Endothelial cell of umbilical vein (primary cell): ENCODE results near the gene SKI. TPM values are rescaled to one million over a fixed set of nuclear protein-coding genes. Genes with fewer than 3 reads are reported as not detected.

ENCODE experiments used
- BruUV-seq: library from RNA; stranded (reverse); fragments of 400-500 nt; replicated peaks from 2 replicates; lab custom pipeline; 2021; lab: Mats Ljungman, UMichigan
- CTCF ChIA-PET: fragments of 300-600, 350-600 bp; sonication (Branson Sonifier 250); formaldehyde crosslinking; loops from one replicate; lab custom pipeline; 2021; ENCODE audit warnings: antibody characterized with exemption, inconsistent platforms; lab: Charles Lee
- POLR2A ChIA-PET: fragments of 300-600, 350-600 bp; sonication (Branson Sonifier 250); formaldehyde crosslinking; loops from one replicate; lab custom pipeline; 2021; ENCODE audit warnings: antibody characterized with exemption, inconsistent platforms; lab: Charles Lee
- DNase-seq: peaks from one replicate; pipeline ENCODE4 v3.0.0-alpha.2; 2011; ENCODE audit warnings: low read depth, low spot score
- FAIRE-seq: peaks from 2 replicates; lab custom pipeline; 2011; peaks lifted over from hg19 to GRCh38; lab: Jason Lieb, UNC
- H2AFZ ChIP-seq: 2 replicates; pipeline ENCODE4 v1.6.0; 2012; ENCODE audit warnings: low read depth, low read length, control low read depth, inconsistent platforms
- H3K27ac ChIP-seq: 2 replicates; pipeline ENCODE4 v1.5.1; 2011; ENCODE audit warnings: low read depth, mild to moderate bottlenecking, control low read depth, low read length, moderate library complexity; ENCODE audit not compliant: insufficient read depth
- H3K27me3 ChIP-seq, 2 experiments: 2 replicates each; pipeline versions ENCODE4 v1.6.0 to v1.6.1; 2011; ENCODE audit warnings: low read length in 2 of 2, mixed read lengths in 1 of 2; ENCODE audit not compliant: control insufficient read depth in 2 of 2, insufficient read depth in 2 of 2
- H3K36me3 ChIP-seq, 2 experiments: 2 replicates in 1 of 2; 3 replicates in 1 of 2; pipeline ENCODE4 v1.5.1; 2011; ENCODE audit warnings: low read length in 2 of 2, mild to moderate bottlenecking in 1 of 2, moderate library complexity in 1 of 2; ENCODE audit not compliant: control insufficient read depth in 2 of 2, insufficient read depth in 2 of 2; ENCODE audit errors: extremely low read depth in 1 of 2
- H3K4me1 ChIP-seq: 3 replicates; pipeline ENCODE4 v1.5.1; 2011; ENCODE audit warnings: mild to moderate bottlenecking, low read length; ENCODE audit not compliant: control insufficient read depth, insufficient read depth; ENCODE audit errors: extremely low read depth
- H3K4me2 ChIP-seq: 2 replicates; pipeline ENCODE4 v1.6.1; 2011; ENCODE audit warnings: low read length, control low read depth, mixed read lengths; ENCODE audit not compliant: insufficient read depth
- H3K4me3 ChIP-seq, 3 experiments: fragments of 200-600 bp in 1 of 3; sonication (generic), shearing (Covaris generic) in 1 of 3; replicated peaks in 1 of 3; 2 replicates each; pipeline ENCODE4 v1.5.1; 2011 to 2016; ENCODE audit warnings: control low read depth in 3 of 3, low read length in 3 of 3, mild to moderate bottlenecking in 2 of 3, inconsistent platforms in 1 of 3, low read depth in 1 of 3, moderate library complexity in 1 of 3; ENCODE audit not compliant: insufficient read depth in 1 of 3
- H3K79me2 ChIP-seq: 2 replicates; pipeline ENCODE4 v1.6.0; 2012; ENCODE audit warnings: low read length, inconsistent platforms; ENCODE audit not compliant: control insufficient read depth, insufficient read depth
- H3K9ac ChIP-seq: replicated peaks from 2 replicates; pipeline ENCODE3; 2011; ENCODE audit warnings: low read length, control low read depth; ENCODE audit not compliant: insufficient read depth; ENCODE audit errors: extremely low read depth
- H3K9me1 ChIP-seq: replicated peaks from 3 replicates; pipeline ENCODE4 v1.6.0; 2011; ENCODE audit warnings: mild to moderate bottlenecking, low read length; ENCODE audit not compliant: control insufficient read depth, insufficient read depth; ENCODE audit errors: extremely low read depth
- H3K9me3 ChIP-seq: replicated peaks from 2 replicates; pipeline ENCODE4 v1.5.1; 2012; ENCODE audit warnings: low read length, inconsistent platforms; ENCODE audit not compliant: control insufficient read depth, insufficient read depth
- H4K20me1 ChIP-seq: replicated peaks from 2 replicates; pipeline ENCODE3; 2011; ENCODE audit warnings: mild to moderate bottlenecking, low read length; ENCODE audit not compliant: control insufficient read depth, insufficient read depth; ENCODE audit errors: extremely low read depth
- EZH2 ChIP-seq: IDR thresholded peaks from 2 replicates; pipeline ENCODE4 v1.6.1; 2012; ENCODE audit warnings: borderline replicate concordance, low read depth, mild to moderate bottlenecking, moderate library complexity, low read length, inconsistent platforms; ENCODE audit not compliant: severe bottlenecking
- FOS ChIP-seq: IDR thresholded peaks from 2 replicates; pipeline ENCODE4 v1.6.1; 2011; ENCODE audit warnings: mild to moderate bottlenecking, low read length, moderate library complexity, borderline replicate concordance; ENCODE audit not compliant: insufficient read depth
- GATA2 ChIP-seq: IDR thresholded peaks from 2 replicates; pipeline ENCODE4 v1.7.0; 2011; ENCODE audit warnings: low read depth, mild to moderate bottlenecking, moderate library complexity, mixed read lengths, low read length; ENCODE audit not compliant: insufficient read length, insufficient read depth
- JUN ChIP-seq: IDR thresholded peaks from 2 replicates; pipeline ENCODE4 v1.6.1; 2011; ENCODE audit warnings: borderline replicate concordance, low read depth; ENCODE audit not compliant: insufficient read length, insufficient read depth
- MYC ChIP-seq: IDR thresholded peaks from one replicate; pipeline ENCODE4 v1.6.1; 2011; ENCODE audit warnings: mild to moderate bottlenecking, low read depth, low read length
- POLR2A ChIP-seq: IDR thresholded peaks from 2 replicates; pipeline ENCODE4 v1.6.1; 2012; ENCODE audit warnings: low read depth, mild to moderate bottlenecking, control low read depth, low read length
- POLR2AphosphoS5 ChIP-seq: IDR thresholded peaks from 2 replicates; pipeline ENCODE4 v1.6.1; 2012; ENCODE audit warnings: low read depth, mild to moderate bottlenecking, control low read depth, low read length, moderate library complexity; ENCODE audit not compliant: insufficient read depth
- dilution Hi-C: fragments of 300-500 bp; cut with MboI; formaldehyde crosslinking; loops from one replicate; pipeline ENCODE4 v1.15.0; 2019; ENCODE audit warnings: low sequenced_read_pairs; ENCODE audit not compliant: extremely low pct_ligation_motif_present
- intact Hi-C: fragments of 100-400 bp; cut with micrococcal nuclease; formaldehyde crosslinking; loops from one replicate; pipeline ENCODE4 v1.10.0; 2022
- polyA plus RNA-seq, 4 experiments: library from polyadenylated mRNA; depleted of rRNA in 3 of 4; stranded (reverse) in 3 of 4; unstranded in 1 of 4; fragments of >200 nt; gene quantifications; 2 replicates each; pipeline versions ENCODE4 v1.2.1 to v1.2.3, GENCODE V29; 2011 to 2012; ENCODE audit warnings: missing spikeins in 1 of 4
- total RNA-seq: library from RNA; stranded (reverse); gene quantifications from 2 replicates; pipeline ENCODE4 v1.2.3, GENCODE V29; 2021
- TF ChIP-seq, protein P1 (sequence below): IDR thresholded peaks from 2 replicates; pipeline ENCODE4 v1.6.1; 2011; ENCODE audit not compliant: insufficient read depth, insufficient read length
- TF ChIP-seq, protein P2 (sequence below), 2 donors: IDR thresholded peaks; 1 replicate in 1 of 2; 2 replicates in 1 of 2; pipeline ENCODE4 v1.5.1; 2011; ENCODE audit warnings: low read length in 2 of 2, mild to moderate bottlenecking in 2 of 2, moderate library complexity in 2 of 2, control low read depth in 1 of 2, inconsistent platforms in 1 of 2, low read depth in 1 of 2; ENCODE audit not compliant: insufficient read depth in 1 of 2; ENCODE audit errors: extremely low read depth in 1 of 2

The SKI gene
- total and polyA plus RNA-seq, 2 donors (not counting 3 experiments of a cell fraction or from before 2014, with no cell fraction given), result 11.6 to 80.3 TPM

DNA sequence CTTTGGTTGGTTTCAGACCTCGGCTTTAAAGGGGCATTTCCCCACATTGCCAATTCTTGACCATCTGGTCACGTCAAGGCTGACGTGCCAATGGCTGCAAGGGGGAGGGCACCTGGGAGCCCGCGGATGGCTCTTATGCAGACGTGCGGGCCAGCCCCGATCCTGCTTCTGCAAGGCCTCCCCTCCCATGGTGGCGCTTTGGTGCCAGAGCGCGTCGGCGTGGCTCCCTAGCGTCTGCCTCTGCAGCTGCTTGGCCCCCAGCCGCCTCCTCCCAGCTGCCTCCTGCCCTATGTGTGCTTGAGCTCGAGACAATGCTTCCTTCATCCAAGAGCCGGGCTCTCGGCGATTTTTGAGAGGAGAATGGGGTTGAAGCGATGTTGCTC is 29.1 kb downstream of the SKI start:
- Histone ChIP-seq H3K9me1 (no peaks in the 10 kb centered on the region), H3K4me3 (no peak overlapping the region), H3K9ac (no peak overlapping the region), H3K27me3 (no peaks in the 10 kb centered on the region), H3K4me2 (no peak overlapping the region), H3K9me3 (peaks cover 9% of the 10 kb centered on the region), H3K36me3 (peaks cover 0 to 5% of the 10 kb centered on the region in 2 experiments), H3K27ac (no peak overlapping the region), H4K20me1 (peaks cover 12% of the 10 kb centered on the region), H3K4me1 (peaks cover 9% of the 10 kb centered on the region), H2AFZ (no peak overlapping the region), H3K79me2 (peaks cover 91% of the 10 kb centered on the region)
- FAIRE-seq (no peak), DNase-seq (no peak)
- CTCF ChIA-PET, result no interaction called here
- no TSS peak for BruUV-seq
- POLR2A ChIA-PET, result no interaction called here
- intact Hi-C loops, result no loop called here
- no peak for TF ChIP-seq MYC
- no peak for TF ChIP-seq JUN
- no peak for TF ChIP-seq FOS
- TF ChIP-seq EZH2, result no peak
- no peak for TF ChIP-seq POLR2AphosphoS5
- TF ChIP-seq, protein P1, sequence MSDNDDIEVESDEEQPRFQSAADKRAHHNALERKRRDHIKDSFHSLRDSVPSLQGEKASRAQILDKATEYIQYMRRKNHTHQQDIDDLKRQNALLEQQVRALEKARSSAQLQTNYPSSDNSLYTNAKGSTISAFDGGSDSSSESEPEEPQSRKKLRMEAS, result no peak
- no peak for TF ChIP-seq GATA2
- TF ChIP-seq POLR2A, result no peak
- TF ChIP-seq, protein P2, sequence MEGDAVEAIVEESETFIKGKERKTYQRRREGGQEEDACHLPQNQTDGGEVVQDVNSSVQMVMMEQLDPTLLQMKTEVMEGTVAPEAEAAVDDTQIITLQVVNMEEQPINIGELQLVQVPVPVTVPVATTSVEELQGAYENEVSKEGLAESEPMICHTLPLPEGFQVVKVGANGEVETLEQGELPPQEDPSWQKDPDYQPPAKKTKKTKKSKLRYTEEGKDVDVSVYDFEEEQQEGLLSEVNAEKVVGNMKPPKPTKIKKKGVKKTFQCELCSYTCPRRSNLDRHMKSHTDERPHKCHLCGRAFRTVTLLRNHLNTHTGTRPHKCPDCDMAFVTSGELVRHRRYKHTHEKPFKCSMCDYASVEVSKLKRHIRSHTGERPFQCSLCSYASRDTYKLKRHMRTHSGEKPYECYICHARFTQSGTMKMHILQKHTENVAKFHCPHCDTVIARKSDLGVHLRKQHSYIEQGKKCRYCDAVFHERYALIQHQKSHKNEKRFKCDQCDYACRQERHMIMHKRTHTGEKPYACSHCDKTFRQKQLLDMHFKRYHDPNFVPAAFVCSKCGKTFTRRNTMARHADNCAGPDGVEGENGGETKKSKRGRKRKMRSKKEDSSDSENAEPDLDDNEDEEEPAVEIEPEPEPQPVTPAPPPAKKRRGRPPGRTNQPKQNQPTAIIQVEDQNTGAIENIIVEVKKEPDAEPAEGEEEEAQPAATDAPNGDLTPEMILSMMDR (IDR thresholded peaks at IDR 0.05; ENCODE audit: extremely low read depth in 1 of 2, insufficient read depth in 1 of 2, low read depth in 1 of 2, low read length in 2 of 2), result no peak
- dilution Hi-C loops, result no loop called here
